ENCODE measurements around the gene TCFL5.
A peak's percentile ranks its signal among the peaks of the same experiment; 100 is the strongest.

Gene TCFL5

DNA sequence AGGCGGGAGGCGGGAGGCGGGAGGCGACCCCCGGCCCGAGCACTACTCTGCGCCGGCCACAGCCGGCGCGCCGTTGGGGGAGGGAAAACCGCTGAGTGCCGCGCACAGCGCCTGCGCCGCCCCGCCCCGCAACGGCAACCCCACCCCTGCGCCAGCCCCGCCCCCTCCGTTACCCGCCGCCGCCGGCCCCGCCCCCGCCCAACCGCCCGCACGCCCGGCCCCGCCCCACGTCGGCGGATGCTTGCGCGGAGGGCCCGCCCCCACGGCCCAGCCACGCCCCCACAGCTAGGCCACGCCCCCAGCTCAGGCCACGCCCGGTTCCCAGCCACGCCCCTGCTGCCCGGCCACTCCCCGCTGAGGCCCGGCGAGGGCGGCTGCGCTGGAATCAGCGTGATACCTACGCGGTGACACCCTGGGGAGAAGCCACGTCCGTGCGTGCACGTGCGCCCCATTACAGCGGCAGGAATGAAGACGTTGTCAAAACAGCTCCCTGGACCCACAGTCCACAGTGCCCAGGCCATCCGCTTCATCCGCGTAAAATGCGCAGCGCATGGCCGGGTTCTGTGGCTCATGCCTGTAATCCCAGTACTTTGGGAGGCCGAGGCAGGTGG lies at the start of gene TCFL5:
TCFL5 (minus strand) TSS at position 97 of the 611 bp plus-strand sequence. CDS start 152 bp downstream, outside the sequence.
- Mint-ChIP-seq H3K4me1 (peaks cover 25% of the 10 kb centered on the region), H3K36me3 (ENCODE audit: low read depth) (peaks cover 11% of the 10 kb centered on the region)
- TF ChIP-seq, protein P1, sequence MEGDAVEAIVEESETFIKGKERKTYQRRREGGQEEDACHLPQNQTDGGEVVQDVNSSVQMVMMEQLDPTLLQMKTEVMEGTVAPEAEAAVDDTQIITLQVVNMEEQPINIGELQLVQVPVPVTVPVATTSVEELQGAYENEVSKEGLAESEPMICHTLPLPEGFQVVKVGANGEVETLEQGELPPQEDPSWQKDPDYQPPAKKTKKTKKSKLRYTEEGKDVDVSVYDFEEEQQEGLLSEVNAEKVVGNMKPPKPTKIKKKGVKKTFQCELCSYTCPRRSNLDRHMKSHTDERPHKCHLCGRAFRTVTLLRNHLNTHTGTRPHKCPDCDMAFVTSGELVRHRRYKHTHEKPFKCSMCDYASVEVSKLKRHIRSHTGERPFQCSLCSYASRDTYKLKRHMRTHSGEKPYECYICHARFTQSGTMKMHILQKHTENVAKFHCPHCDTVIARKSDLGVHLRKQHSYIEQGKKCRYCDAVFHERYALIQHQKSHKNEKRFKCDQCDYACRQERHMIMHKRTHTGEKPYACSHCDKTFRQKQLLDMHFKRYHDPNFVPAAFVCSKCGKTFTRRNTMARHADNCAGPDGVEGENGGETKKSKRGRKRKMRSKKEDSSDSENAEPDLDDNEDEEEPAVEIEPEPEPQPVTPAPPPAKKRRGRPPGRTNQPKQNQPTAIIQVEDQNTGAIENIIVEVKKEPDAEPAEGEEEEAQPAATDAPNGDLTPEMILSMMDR (IDR thresholded peaks at IDR 0.05; ENCODE audit: unreplicated experiment in 3 of 3): no peak

DNA sequence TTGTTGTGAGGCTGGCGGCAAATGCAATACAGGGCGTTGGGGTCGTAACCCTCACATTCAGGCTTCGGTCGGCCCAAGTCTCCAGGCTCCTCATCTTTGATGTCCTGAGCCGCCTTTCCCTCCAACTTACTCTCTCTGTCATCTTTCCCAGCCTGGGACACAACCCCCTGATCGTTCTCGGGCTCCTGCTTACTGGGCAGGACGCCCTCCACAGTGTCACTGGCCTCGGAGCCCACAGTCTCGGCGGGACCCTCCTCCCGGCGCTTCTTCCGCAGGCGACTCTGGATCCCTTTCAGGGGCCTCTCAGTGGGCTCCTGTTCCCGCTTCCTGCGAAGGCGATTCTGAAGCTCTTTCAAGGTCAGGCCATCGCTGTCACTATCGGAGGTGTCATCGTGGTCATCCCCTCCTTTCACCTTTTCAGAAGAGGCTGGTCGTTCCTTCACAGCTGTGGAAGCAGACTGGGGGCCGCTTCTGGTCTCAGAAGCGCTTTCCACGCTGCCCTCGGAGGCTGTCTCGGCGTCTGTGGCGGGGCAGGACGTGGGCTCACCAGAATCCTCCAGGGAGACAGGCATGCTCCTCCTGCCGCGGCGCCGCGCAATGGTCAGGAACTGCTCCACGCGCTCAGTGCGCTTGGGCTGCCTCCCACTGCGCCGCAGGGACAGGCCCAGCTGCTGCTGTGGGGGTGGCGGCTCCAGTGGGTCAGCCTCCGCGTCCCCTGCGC lies 49.3 kb upstream of the TCFL5 start:
- H3K36me3 Mint-ChIP-seq (ENCODE audit: low read depth): peaks cover 62% of the 10 kb centered on the region
- H3K27me3 Mint-ChIP-seq (ENCODE audit: low read depth): no peaks in the 10 kb centered on the region
- TF ChIP-seq, protein P1 (IDR thresholded peaks at IDR 0.05; ENCODE audit: unreplicated experiment in 3 of 3): no peak
- H3K27ac Mint-ChIP-seq: no peak overlapping the region
- H3K9me3 Mint-ChIP-seq: no peaks in the 10 kb centered on the region
- peaks cover 19% of the 10 kb centered on the region for H3K4me1 Mint-ChIP-seq
- H3K4me3 Mint-ChIP-seq: no peak overlapping the region

More for the DNA sequence above, at the start of gene TCFL5:
- peaks cover 9% of the 10 kb centered on the region for H3K9me3 Mint-ChIP-seq
- H3K27me3 Mint-ChIP-seq (ENCODE audit: low read depth): peaks cover 14% of the 10 kb centered on the region
- peak within 1 kb of the TSS; percentile 79 to 88 (median 85) for H3K4me3 Mint-ChIP-seq
- peak within 1 kb of the TSS; percentile 30 to 84 (median 75) for H3K27ac Mint-ChIP-seq

DNA sequence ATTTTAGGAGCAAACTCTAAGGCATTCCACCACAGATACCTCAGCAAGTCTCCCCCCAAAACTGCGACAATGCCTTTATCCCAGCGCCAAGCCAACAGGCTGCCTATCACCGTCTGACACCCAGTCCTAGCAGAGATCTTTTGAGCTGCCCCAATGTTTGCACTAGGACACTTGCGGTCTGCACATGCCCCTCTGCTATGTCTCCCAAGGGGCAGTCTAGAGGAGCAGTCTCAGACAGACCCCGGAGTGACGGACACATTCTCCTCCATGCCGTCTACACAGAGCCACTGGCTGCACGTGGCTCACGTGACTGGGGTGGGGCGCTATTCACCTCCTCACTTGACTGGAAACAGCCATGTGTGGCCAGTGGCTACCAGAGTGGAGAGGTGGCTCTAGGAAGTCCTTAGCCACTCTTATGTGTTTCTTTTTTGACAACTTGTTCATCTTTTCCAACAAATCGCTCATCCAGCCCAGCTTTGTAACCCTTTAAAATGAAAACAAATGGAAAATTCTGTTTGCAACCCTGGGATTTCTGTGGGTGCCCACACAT lies 48.7 kb upstream of the TCFL5 start:
- peaks cover 15% of the 10 kb centered on the region for H3K4me1 Mint-ChIP-seq
- no peaks in the 10 kb centered on the region for H3K9me3 Mint-ChIP-seq
- H3K36me3 Mint-ChIP-seq (ENCODE audit: low read depth): peaks cover 69% of the 10 kb centered on the region
- TF ChIP-seq, protein P1 (IDR thresholded peaks at IDR 0.05; ENCODE audit: unreplicated experiment in 3 of 3): no peak
- no peaks in the 10 kb centered on the region for H3K27me3 Mint-ChIP-seq (ENCODE audit: low read depth)
- H3K27ac Mint-ChIP-seq: no peak overlapping the region
- H3K4me3 Mint-ChIP-seq: no peak overlapping the region

DNA sequence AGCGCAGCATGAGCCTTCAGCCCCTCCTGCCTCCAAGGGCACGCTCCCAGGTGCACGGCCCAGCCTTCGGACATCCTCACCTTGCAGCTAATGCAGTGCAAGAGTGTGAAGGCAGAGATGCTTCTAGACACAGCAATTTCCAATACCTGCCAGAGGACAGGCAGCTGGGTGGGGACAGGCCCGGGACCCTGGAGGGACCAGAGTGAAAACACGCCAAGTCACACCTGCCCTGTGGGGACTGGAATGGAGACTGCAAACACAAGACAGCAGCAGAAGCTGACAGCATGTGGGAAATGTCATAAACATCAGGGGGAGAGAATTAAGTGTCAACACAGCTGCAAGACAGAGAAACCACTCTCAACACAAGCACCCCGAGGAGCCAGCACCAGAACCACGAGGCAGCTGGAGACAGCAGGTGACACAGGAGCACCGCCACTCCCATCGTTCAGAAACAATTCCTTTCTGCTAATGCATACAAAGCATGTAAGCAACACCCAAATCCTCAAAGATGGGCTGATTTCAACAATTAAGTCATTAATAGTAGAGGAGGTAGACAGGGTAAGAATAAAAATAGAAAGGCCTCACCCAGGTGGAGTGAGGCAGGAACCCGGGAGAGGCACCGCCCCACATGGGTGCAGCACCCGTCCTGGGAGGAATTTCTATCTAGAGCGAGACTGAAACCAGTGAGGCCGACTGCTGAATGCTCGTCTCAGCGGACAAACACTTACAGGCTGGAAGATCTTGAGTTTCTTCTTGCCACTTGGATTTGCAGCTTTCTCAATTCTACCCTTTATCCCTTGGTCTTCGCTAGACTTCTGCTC lies 47.6 kb upstream of the TCFL5 start:
- TF ChIP-seq, protein P1 (IDR thresholded peaks at IDR 0.05; ENCODE audit: unreplicated experiment in 3 of 3): no peak
- Mint-ChIP-seq H3K4me3 (no peak overlapping the region), H3K9me3 (no peaks in the 10 kb centered on the region), H3K27ac (no peak overlapping the region), H3K4me1 (peaks cover 4% of the 10 kb centered on the region), H3K36me3 (ENCODE audit: low read depth) (peaks cover 78% of the 10 kb centered on the region), H3K27me3 (ENCODE audit: low read depth) (no peaks in the 10 kb centered on the region)

DNA sequence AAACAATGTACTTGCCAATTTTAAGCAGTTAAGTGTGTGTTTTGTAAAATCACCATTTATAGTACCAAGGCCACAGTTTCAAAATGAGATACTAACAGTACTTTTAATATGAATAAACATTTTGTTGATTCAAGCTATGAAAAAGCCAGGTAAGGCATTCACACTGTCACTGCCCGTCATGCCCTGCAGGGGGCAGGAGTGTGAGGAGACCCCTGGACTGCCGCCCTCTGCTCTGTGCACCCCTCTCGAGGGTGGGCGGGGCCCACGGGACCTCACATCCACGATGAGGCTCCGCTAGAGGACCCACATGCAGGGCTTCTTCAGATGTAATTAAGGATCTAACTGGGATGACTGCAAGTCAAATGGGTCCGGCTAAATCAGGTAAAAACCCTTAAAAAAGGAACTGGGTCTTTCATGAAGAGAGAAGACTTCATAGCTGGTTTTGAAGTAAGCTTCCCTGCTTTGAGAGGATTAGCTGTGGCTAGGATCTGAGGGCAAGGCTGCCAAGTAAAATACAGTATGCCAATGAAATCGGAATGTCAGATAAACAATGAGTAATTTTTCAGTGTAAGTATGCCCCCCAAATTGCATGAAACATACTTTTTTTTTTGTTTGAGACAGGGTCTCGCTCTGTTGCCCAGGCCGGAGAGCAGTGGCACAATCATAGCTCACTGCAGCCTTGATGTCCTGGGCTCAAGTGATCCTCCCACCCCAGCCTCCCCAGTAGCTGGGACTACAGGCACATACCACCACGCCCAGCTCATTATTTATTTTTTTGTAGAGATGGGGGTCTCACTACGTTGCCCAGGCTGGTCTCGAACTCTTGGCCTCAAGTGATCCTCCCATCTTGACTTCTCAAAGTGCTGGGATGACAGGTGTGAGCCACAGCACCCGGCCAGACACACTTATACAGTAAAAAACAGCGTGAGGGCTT lies 46.0 kb upstream of the TCFL5 start:
- Mint-ChIP-seq H3K4me1 (no peaks in the 10 kb centered on the region), H3K4me3 (no peak overlapping the region), H3K9me3 (no peaks in the 10 kb centered on the region), H3K27ac (no peak overlapping the region), H3K36me3 (ENCODE audit: low read depth) (peaks cover 85% of the 10 kb centered on the region), H3K27me3 (ENCODE audit: low read depth) (no peaks in the 10 kb centered on the region)
- TF ChIP-seq, protein P1 (IDR thresholded peaks at IDR 0.05; ENCODE audit: unreplicated experiment in 3 of 3): peak; percentile 36 to 56 (median 45)
